CD14-positive monocyte (primary cell): ENCODE data around the gene LRRC8E. TPM values are rescaled to one million over a fixed set of nuclear protein-coding genes. Genes with fewer than 3 reads are reported as not detected.
A peak's percentile ranks its signal among the peaks of the same experiment; 100 is the strongest.

ENCODE experiments used
- DNase-seq, 3 donors: peaks; one replicate each; pipeline ENCODE4 v3.0.0-alpha.2; 2011 to 2022
- H2AFZ ChIP-seq: 2 replicates; pipeline ENCODE4 v1.6.0; 2012; ENCODE audit warnings: mild to moderate bottlenecking, low read depth, low read length, inconsistent platforms; ENCODE audit not compliant: insufficient read depth, poor library complexity, severe bottlenecking
- H3K27ac ChIP-seq, 2 donors: 1 replicate in 1 of 2; 2 replicates in 1 of 2; pipeline ENCODE4 v1.5.1; 2012 to 2013; ENCODE audit warnings: low read length in 2 of 2, control low read depth in 1 of 2, inconsistent platforms in 1 of 2, low read depth in 1 of 2, mild to moderate bottlenecking in 1 of 2
- H3K27me3 ChIP-seq, 2 donors: one replicate each; pipeline versions ENCODE4 v1.6.0 to v1.6.1; 2011 to 2013; ENCODE audit warnings: low read length in 2 of 2; ENCODE audit not compliant: control insufficient read depth in 2 of 2, insufficient read depth in 2 of 2
- H3K36me3 ChIP-seq, 2 donors: replicated peaks in 1 of 2; 1 replicate in 1 of 2; 2 replicates in 1 of 2; pipeline versions ENCODE4 v1.5.1 to v1.6.1; 2012 to 2013; ENCODE audit warnings: low read length in 2 of 2, control low read depth in 1 of 2, inconsistent platforms in 1 of 2, mild to moderate bottlenecking in 1 of 2; ENCODE audit not compliant: insufficient read depth in 2 of 2, control insufficient read depth in 1 of 2
- H3K4me1 ChIP-seq, 2 donors: 1 replicate in 1 of 2; 2 replicates in 1 of 2; pipeline versions ENCODE4 v1.5.1 to v1.6.1; 2012 to 2013; ENCODE audit warnings: low read length in 2 of 2, control low read depth in 1 of 2, inconsistent platforms in 1 of 2, mild to moderate bottlenecking in 1 of 2, moderate library complexity in 1 of 2; ENCODE audit not compliant: insufficient read depth in 2 of 2, control insufficient read depth in 1 of 2
- H3K4me2 ChIP-seq: replicated peaks from 2 replicates; pipeline ENCODE3; 2012; ENCODE audit warnings: low read length, moderate library complexity, mild to moderate bottlenecking; ENCODE audit not compliant: poor library complexity, severe bottlenecking; ENCODE audit errors: extremely low read depth
- H3K4me3 ChIP-seq, 3 experiments: fragments of 200-600 bp in 1 of 3; sonication (generic) in 1 of 3; replicated peaks in 1 of 3; 1 replicate in 2 of 3; 2 replicates in 1 of 3; pipeline ENCODE4 v1.5.1; 2011 to 2013; ENCODE audit warnings: low read length in 3 of 3, mild to moderate bottlenecking in 3 of 3, control low read depth in 2 of 3, low read depth in 2 of 3, inconsistent platforms in 1 of 3, moderate library complexity in 1 of 3
- H3K79me2 ChIP-seq: 2 replicates; pipeline ENCODE4 v1.6.0; 2012; ENCODE audit warnings: mild to moderate bottlenecking, control low read depth, inconsistent platforms, low read length, moderate library complexity; ENCODE audit not compliant: insufficient read depth
- H3K9ac ChIP-seq: 2 replicates; pipeline ENCODE4 v1.6.0; 2017; ENCODE audit warnings: low read length, mild to moderate bottlenecking; ENCODE audit not compliant: insufficient read depth, poor library complexity, severe bottlenecking
- H3K9me3 ChIP-seq, 2 donors: replicated peaks in 1 of 2; 1 replicate in 1 of 2; 2 replicates in 1 of 2; pipeline versions ENCODE4 v1.5.1 to v1.6.1; 2012 to 2013; ENCODE audit warnings: low read length in 2 of 2, control low read depth in 1 of 2; ENCODE audit not compliant: control insufficient read depth in 1 of 2, insufficient read depth in 1 of 2
- H4K20me1 ChIP-seq: 2 replicates; pipeline ENCODE4 v1.6.0; 2012; ENCODE audit warnings: mild to moderate bottlenecking, low read length, control low read depth, moderate library complexity; ENCODE audit not compliant: insufficient read depth
- H3K27ac Mint-ChIP-seq, 7 donors: one replicate each; pipeline ENCODE4 v1.8.0; 2020; ENCODE audit warnings: mild to moderate bottlenecking in 7 of 7, mixed read lengths in 7 of 7, moderate library complexity in 6 of 7, inconsistent platforms in 2 of 7
- H3K27me3 Mint-ChIP-seq, 3 donors: one replicate each; pipeline ENCODE4 v1.8.0; 2021 to 2022; ENCODE audit warnings: low read depth in 3 of 3, mild to moderate bottlenecking in 3 of 3, mixed read lengths in 3 of 3, moderate library complexity in 3 of 3, inconsistent platforms in 1 of 3
- H3K36me3 Mint-ChIP-seq, 2 donors: one replicate each; pipeline ENCODE4 v1.8.0; 2020; ENCODE audit warnings: mixed read lengths in 2 of 2, inconsistent platforms in 1 of 2, mild to moderate bottlenecking in 1 of 2
- H3K4me1 Mint-ChIP-seq: one replicate; pipeline ENCODE4 v1.8.0; 2020; ENCODE audit warnings: mild to moderate bottlenecking, mixed read lengths
- H3K4me3 Mint-ChIP-seq, 2 donors: one replicate each; pipeline ENCODE4 v1.8.0; 2020; ENCODE audit warnings: mild to moderate bottlenecking in 2 of 2, mixed read lengths in 2 of 2, moderate library complexity in 1 of 2
- H3K9me3 Mint-ChIP-seq, 7 donors: one replicate each; pipeline ENCODE4 v1.8.0; 2020 to 2022; ENCODE audit warnings: mixed read lengths in 7 of 7, mild to moderate bottlenecking in 6 of 7, moderate library complexity in 6 of 7, inconsistent platforms in 2 of 7
- WGBS: methylation state at CpG from one replicate; pipeline ENCODE4 v1.1.5; 2013; ENCODE audit warnings: missing lambda C conversion rate; ENCODE audit not compliant: insufficient coverage; 5-methylcytosine and 5-hydroxymethylcytosine counted together
- intact Hi-C, 2 donors: fragments of 100-400 bp; cut with micrococcal nuclease; formaldehyde crosslinking; loops; one replicate each; pipeline versions ENCODE4 v1.15.0 to v1.15.1; 2023
- polyA plus RNA-seq, 3 donors: library from polyadenylated mRNA; depleted of rRNA in 1 of 3; unstranded in 2 of 3; stranded (reverse) in 1 of 3; fragments of 300-500 nt in 2 of 3; fragments of >200 nt in 1 of 3; fragmentation: Illumina TruSeq in 2 of 3; gene quantifications; 1 replicate in 2 of 3; 2 replicates in 1 of 3; pipeline ENCODE4 v1.2.3, GENCODE V29; 2012 to 2021
- TF ChIP-seq, protein P1 (sequence below): fragments of 200-600 bp; IDR thresholded peaks from one replicate; pipeline ENCODE4 v1.8.0; 2022; ENCODE audit warnings: antibody characterized with exemption, mild to moderate bottlenecking

Gene LRRC8E
- polyA plus RNA-seq, 3 donors, result not detected

DNA sequence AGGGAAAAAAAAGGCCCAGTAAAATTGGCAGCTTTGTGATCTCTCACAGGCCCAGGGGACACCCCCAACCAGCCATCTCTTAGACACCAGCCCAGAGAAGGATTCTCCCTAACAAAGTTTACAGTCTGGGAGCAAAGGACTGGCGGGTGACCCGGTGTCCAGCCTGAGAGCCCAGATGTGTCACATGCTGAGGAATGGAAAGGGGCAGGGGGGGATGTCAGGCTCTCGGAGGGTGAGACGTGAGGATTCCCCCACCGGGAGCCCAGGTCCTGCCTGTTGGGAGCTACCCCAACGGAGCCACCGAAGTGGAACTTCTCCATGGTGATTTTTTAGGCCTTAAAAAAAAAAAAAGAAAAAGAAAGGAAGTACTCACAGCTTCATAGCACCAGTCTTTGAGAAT is 42.5 kb downstream of the LRRC8E start:
- H3K4me1 Mint-ChIP-seq, result peaks cover 4% of the 10 kb centered on the region
- H3K4me2 ChIP-seq, result no peak overlapping the region
- H3K9ac ChIP-seq, result no peak overlapping the region
- no peak overlapping the region for H3K4me3 ChIP-seq
- H3K9me3 Mint-ChIP-seq, result peaks cover 0 to 2% (median 0%) of the 10 kb centered on the region in 7 donors
- peaks cover 4% of the 10 kb centered on the region for H4K20me1 ChIP-seq
- peaks cover 50 to 56% of the 10 kb centered on the region in 2 donors for H3K36me3 ChIP-seq
- no peaks in the 10 kb centered on the region for H3K27me3 ChIP-seq
- peak overlapping the region in 1 of 7 donors; percentile 18 for H3K27ac Mint-ChIP-seq
- intact Hi-C loops, result no loop called here
- H3K27me3 Mint-ChIP-seq, result peaks cover 2 to 6% (median 4%) of the 10 kb centered on the region in 3 donors
- H3K4me1 ChIP-seq, result peaks cover 4 to 6% of the 10 kb centered on the region in 2 donors
- TF ChIP-seq, protein P1, sequence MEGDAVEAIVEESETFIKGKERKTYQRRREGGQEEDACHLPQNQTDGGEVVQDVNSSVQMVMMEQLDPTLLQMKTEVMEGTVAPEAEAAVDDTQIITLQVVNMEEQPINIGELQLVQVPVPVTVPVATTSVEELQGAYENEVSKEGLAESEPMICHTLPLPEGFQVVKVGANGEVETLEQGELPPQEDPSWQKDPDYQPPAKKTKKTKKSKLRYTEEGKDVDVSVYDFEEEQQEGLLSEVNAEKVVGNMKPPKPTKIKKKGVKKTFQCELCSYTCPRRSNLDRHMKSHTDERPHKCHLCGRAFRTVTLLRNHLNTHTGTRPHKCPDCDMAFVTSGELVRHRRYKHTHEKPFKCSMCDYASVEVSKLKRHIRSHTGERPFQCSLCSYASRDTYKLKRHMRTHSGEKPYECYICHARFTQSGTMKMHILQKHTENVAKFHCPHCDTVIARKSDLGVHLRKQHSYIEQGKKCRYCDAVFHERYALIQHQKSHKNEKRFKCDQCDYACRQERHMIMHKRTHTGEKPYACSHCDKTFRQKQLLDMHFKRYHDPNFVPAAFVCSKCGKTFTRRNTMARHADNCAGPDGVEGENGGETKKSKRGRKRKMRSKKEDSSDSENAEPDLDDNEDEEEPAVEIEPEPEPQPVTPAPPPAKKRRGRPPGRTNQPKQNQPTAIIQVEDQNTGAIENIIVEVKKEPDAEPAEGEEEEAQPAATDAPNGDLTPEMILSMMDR, result no peak
- H3K79me2 ChIP-seq, result no peaks in the 10 kb centered on the region
- H3K9me3 ChIP-seq, result no peaks in the 10 kb centered on the region
- H3K36me3 Mint-ChIP-seq, result peaks cover 42 to 61% of the 10 kb centered on the region in 2 donors
- no CpG with 5 or more reads among the region's 7 CpGs for WGBS
- no peak overlapping the region for H3K4me3 Mint-ChIP-seq
- no peak overlapping the region for H2AFZ ChIP-seq
- no peak for DNase-seq
- no peak overlapping the region for H3K27ac ChIP-seq

DNA sequence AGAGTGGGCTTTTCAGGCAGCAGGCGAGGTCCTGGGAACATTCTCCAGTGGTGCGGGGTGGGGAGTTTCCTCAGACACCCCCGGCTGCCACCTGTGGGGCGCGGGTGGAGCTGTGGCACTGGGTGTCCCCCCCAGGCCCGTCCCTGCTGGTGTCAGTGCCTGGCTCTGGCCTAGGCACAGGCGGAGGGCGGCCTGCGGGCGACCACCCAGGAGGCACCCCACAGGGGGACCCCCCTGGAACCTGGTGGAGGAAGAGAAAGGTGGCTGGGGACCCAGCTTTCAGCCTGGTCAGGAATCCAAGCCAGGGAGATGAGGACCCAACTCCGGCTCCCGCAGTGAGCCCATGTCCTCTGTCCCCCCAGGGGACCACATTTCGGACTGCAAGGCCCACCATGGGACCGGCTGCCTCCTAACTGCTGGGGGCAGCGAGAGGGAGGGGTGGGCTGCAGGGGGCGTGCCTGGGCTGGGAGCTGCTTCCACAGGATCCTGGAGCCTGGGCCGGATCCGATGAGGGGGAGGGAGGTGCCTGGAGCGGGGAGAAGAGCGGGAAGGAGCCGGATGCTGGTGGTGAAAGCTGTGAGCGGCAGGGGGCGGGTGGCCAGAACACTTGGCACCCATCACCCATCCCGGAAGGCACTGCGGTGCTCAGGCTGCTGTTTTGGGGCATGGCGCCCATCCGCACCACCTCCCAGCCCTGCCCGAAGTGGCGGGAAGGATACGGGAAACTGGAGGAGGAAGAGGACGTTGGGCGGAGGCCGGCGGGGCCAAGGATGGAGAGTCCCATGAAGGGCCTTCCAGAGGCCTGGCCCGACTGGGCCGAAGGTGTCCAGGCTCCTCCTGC is 43.1 kb downstream of the LRRC8E start:
- Mint-ChIP-seq H3K9me3 (peaks cover 0 to 2% (median 0%) of the 10 kb centered on the region in 7 donors), H3K4me1 (peaks cover 1% of the 10 kb centered on the region), H3K4me3 (no peak overlapping the region), H3K27me3 (peaks cover 1 to 3% (median 2%) of the 10 kb centered on the region in 3 donors), H3K27ac (peak overlapping the region in 1 of 7 donors; percentile 6), H3K36me3 (peaks cover 48 to 66% of the 10 kb centered on the region in 2 donors)
- no peak overlapping the region for H3K4me3 ChIP-seq
- peaks cover 0 to under 1% of the 10 kb centered on the region in 2 donors for H3K4me1 ChIP-seq
- no peak overlapping the region for H2AFZ ChIP-seq
- TF ChIP-seq, protein P1, result no peak
- no peaks in the 10 kb centered on the region for H3K9me3 ChIP-seq
- no peak overlapping the region for H3K4me2 ChIP-seq
- no peak overlapping the region for H3K27ac ChIP-seq
- H3K79me2 ChIP-seq, result no peaks in the 10 kb centered on the region
- peaks cover 55 to 63% of the 10 kb centered on the region in 2 donors for H3K36me3 ChIP-seq
- H3K27me3 ChIP-seq, result no peaks in the 10 kb centered on the region
- H3K9ac ChIP-seq, result no peak overlapping the region
- 97% methylated on average over 28 of the region's 36 CpGs for WGBS
- no peak for DNase-seq
- intact Hi-C loops, result no loop called here
- peaks cover 2% of the 10 kb centered on the region for H4K20me1 ChIP-seq
